Suprapubic skin (tissue), 3 donors: Measurements from ENCODE around the gene GRK4.

ENCODE experiments used
- EP300 ChIP-seq: sonication (generic); formaldehyde crosslinking; IDR thresholded peaks from one replicate; pipeline ENCODE4 v1.6.1; 2017; ENCODE audit warnings: antibody characterized with exemption
- POLR2A ChIP-seq, 2 donors: fragments of 450-650 bp; IDR thresholded peaks; one replicate each; pipeline ENCODE4 v1.6.1; 2017; ENCODE audit warnings: antibody characterized with exemption in 2 of 2, mild to moderate bottlenecking in 2 of 2, moderate library complexity in 2 of 2
- TF ChIP-seq, protein P1 (sequence below), 2 donors: fragments of 200-600 bp in 1 of 2; fragments of 450-650 bp in 1 of 2; sonication (generic) in 1 of 2; IDR thresholded peaks; one replicate each; pipeline ENCODE4 v1.5.1; 2016 to 2019; ENCODE audit warnings: antibody characterized with exemption in 2 of 2, mild to moderate bottlenecking in 1 of 2, moderate library complexity in 1 of 2

DNA sequence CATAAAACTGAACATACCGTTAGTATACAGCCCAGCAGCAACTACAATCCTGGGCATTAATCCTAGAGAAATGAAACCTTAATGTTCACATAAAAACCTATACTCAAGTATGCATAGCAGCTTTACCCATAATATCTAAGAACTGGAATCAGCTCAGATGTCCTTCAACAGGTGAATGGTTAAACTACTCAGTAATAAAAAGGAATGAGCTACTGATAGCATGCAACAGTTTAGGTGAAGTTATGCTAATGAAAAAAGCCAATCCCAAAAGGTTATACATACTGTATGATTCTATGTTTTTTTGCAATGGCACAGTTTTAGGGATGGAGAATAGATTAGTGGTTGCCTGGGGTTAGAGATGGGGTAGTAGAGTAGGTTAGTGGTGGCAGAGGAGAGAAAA lies 120.4 kb downstream of the GRK4 start:
- TF ChIP-seq POLR2A (IDR thresholded peaks at IDR 0.05) (no peak), EP300 (no peak)
- TF ChIP-seq, protein P1, sequence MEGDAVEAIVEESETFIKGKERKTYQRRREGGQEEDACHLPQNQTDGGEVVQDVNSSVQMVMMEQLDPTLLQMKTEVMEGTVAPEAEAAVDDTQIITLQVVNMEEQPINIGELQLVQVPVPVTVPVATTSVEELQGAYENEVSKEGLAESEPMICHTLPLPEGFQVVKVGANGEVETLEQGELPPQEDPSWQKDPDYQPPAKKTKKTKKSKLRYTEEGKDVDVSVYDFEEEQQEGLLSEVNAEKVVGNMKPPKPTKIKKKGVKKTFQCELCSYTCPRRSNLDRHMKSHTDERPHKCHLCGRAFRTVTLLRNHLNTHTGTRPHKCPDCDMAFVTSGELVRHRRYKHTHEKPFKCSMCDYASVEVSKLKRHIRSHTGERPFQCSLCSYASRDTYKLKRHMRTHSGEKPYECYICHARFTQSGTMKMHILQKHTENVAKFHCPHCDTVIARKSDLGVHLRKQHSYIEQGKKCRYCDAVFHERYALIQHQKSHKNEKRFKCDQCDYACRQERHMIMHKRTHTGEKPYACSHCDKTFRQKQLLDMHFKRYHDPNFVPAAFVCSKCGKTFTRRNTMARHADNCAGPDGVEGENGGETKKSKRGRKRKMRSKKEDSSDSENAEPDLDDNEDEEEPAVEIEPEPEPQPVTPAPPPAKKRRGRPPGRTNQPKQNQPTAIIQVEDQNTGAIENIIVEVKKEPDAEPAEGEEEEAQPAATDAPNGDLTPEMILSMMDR (IDR thresholded peaks at IDR 0.05): no peak
